Spinal cord (tissue), 10 donors: ENCODE results near the gene EFNA1. TPM values are rescaled to one million over a fixed set of nuclear protein-coding genes. Genes with fewer than 3 reads are reported as not detected.

ENCODE experiments used
- DNase-seq, 6 donors: peaks; one replicate each; pipeline versions ENCODE4 v3.0.0 to v3.0.0-alpha.2; 2013 to 2015; ENCODE audit warnings: low spot score in 6 of 6, low read depth in 4 of 6
- H3K27ac ChIP-seq: one replicate; pipeline ENCODE4 v1.5.1; 2013; ENCODE audit warnings: low read depth, low read length, control low read depth
- H3K27me3 ChIP-seq: one replicate; pipeline ENCODE4 v1.6.1; 2013; ENCODE audit warnings: low read length; ENCODE audit not compliant: control insufficient read depth, insufficient read depth
- H3K36me3 ChIP-seq: one replicate; pipeline ENCODE4 v1.6.1; 2013; ENCODE audit warnings: low read length; ENCODE audit not compliant: control insufficient read depth, insufficient read depth
- H3K4me1 ChIP-seq: one replicate; pipeline ENCODE4 v1.6.1; 2013; ENCODE audit warnings: low read length; ENCODE audit not compliant: control insufficient read depth, insufficient read depth
- H3K4me3 ChIP-seq: one replicate; pipeline ENCODE4 v1.5.1; 2013; ENCODE audit warnings: low read depth, low read length, control low read depth
- H3K9me3 ChIP-seq: one replicate; pipeline ENCODE4 v1.6.1; 2013; ENCODE audit warnings: low read length; ENCODE audit not compliant: control insufficient read depth, insufficient read depth
- WGBS: methylation state at CpG from one replicate; pipeline ENCODE4 v1.1.5; 2013; ENCODE audit warnings: missing lambda C conversion rate; ENCODE audit not compliant: insufficient coverage; 5-methylcytosine and 5-hydroxymethylcytosine counted together
- polyA plus RNA-seq, 2 donors: library from polyadenylated mRNA; unstranded; fragments of 120-200 nt; gene quantifications; one replicate each; pipeline ENCODE4 v1.2.1, GENCODE V29; 2013; ENCODE audit not compliant: insufficient read length in 2 of 2
- total RNA-seq, 2 donors: library from RNA; depleted of rRNA in 1 of 2; stranded (reverse); fragments of 120-200 nt in 1 of 2; fragments of >200 nt in 1 of 2; gene quantifications; one replicate each; pipeline versions ENCODE4 v1.2.3 to v1.2.4, GENCODE V29; 2013 to 2014
- donor health status: healthy.

EFNA1 gene
- total and polyA plus RNA-seq, 4 donors: 14.8 to 27.8 (median 20.6) TPM

DNA sequence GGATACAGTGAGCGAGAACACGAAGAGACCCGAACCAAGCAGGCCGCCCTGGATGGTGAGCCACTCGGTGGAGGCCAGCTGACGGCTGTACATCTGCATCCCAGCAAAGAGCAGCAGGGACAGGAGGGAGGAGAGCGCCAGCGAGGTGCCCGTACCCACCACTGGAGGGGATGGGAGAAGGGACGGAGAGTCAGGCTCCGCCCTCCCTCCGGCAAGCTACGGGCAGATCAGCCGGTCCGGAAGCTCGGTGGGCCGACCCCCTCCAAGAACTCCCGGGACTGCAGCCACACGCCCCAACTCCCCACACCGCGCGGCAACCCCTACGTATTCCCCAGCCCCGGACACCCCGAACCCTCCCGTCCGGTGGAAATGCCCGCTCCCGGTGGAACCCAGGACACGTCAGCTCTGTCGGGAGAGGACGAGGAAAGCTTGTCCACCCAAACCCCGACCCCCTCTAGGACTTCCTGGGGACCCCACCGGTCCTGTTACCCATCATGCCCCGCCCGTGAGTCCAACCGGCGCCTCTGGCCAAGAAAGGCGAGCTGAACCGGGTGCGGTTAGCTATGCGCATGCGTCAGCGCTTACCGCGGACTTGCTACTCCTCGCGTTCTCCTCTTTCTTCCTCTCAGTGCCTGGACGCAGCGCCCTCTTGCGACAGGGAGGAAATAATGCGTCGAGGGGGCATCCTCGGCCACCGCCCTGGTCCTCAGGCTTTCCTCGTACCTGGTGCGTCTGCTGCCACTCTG, 45.2 kb downstream of the EFNA1 start, which contains the start of gene KRTCAP2:
TSS of gene KRTCAP2 (minus strand) at position 573 of the 746 bp plus-strand sequence. CDS start at position 493, 80 bp downstream.
- Histone ChIP-seq H3K27me3 (no peaks in the 10 kb centered on the region), H3K36me3 (peaks cover 39% of the 10 kb centered on the region), H3K4me1 (peaks cover 55% of the 10 kb centered on the region), H3K9me3 (no peaks in the 10 kb centered on the region), H3K27ac (peak within 1 kb of the TSS; percentile 90), H3K4me3 (peak within 1 kb of the TSS; percentile 95)
- WGBS: 0% methylated on average over 49 of the region's 57 CpGs
- peak in 5 of 6 donors; percentile 93 to 99 (median 95) for DNase-seq

DNA sequence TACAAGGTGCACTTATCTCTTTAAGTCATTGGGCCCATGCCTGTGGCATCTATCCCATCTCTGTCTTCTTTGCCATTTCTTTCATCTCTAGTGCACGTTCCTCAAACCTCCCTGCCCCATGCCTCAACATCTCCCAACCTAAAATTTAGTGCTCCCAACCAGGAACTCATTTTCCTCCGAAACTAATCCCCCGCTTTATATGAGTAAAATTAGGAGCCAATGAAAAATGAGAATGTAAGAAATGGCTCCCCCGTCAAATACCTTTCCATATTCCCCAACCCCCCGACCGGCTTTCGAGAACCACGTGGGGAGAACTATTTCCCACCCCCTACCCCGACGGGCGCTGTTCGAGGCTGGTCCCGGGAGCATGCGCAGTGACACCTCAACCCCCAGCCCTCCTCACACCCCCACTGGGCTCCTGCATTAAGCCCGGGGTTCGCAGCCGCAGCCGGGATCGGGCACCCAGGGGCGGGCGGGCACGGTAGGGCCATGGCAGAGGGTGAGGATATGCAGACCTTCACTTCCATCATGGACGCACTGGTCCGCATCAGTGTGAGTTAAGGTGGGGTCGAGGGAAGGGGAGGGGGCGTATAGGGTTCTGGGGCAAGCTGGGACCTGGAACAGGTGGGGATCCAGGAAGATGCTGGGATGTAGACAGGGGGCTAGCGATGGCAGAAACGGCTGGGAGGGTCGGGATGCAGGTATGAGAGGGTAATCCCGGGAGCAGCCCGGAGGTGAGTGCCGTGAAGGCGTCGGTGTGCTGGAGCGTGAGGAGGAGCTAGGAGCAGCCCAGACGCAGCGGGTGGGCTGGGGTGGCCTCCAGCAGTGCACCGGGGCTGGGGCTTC, 46.0 kb downstream of the EFNA1 start, which contains the start of gene TRIM46:
TSS of gene TRIM46 (plus strand) at position 372 of the 846 bp plus-strand sequence. CDS start at position 490, 118 bp downstream.
- H3K9me3 ChIP-seq: no peaks in the 10 kb centered on the region
- WGBS: under 1% methylated on average over 30 of the region's 38 CpGs
- H3K4me1 ChIP-seq: peaks cover 54% of the 10 kb centered on the region
- peaks cover 44% of the 10 kb centered on the region for H3K36me3 ChIP-seq
- peak within 1 kb of the TSS; percentile 95 for H3K4me3 ChIP-seq
- no peaks in the 10 kb centered on the region for H3K27me3 ChIP-seq
- H3K27ac ChIP-seq: peak within 1 kb of the TSS; percentile 90
- peak in 4 of 6 donors; percentile 60 to 97 (median 79) for DNase-seq

DNA sequence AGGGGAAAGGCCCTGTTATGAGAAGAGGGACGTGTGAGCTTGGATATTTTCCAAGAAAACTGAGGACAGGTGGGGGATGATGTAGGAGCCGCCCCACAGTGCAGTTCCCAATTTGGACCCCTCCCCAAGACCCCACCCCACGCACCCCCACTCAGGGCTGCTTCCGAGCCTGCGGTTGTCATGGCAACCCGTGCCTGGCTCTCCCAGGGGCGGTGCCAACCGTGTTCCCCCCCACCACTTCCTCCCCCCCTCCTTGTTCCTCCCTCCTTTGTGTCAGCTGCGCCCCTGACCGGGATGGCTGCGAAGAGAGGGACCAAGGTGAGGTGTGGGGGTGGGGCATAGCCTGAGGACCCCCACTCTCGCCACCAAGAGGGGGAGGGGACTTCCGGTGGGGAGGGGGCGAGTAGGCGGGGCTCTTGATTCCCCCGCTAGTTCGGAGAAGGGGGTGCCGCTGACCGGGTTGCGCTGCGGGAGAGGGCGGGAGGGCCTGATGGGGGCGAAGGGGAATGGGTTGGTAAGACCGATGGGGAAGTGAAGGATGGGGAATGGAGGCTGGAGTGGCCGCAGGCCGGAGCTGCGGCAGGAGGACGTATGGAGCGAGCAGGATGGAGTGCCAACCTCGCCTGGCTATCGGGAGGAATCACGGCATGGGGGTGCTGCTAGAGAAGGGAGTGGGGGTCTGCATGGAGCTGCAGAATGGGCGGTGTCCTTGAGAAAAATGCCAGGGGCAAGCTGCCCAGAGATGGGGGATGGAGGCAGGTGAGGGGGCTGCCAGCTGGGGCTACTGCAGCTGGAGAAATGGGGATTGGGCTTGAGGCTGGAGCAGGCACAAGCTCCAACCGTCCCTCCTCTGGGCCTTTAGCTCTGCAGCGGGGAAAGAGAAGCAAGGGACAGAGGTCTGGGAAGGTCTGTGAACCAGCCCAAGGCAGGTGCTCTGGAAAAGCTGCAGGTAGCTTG, 46.9 kb downstream of the EFNA1 start:
- peak overlapping the region; percentile 95 for H3K4me3 ChIP-seq
- peak in 4 of 6 donors; percentile 62 to 97 (median 77) for DNase-seq

DNA sequence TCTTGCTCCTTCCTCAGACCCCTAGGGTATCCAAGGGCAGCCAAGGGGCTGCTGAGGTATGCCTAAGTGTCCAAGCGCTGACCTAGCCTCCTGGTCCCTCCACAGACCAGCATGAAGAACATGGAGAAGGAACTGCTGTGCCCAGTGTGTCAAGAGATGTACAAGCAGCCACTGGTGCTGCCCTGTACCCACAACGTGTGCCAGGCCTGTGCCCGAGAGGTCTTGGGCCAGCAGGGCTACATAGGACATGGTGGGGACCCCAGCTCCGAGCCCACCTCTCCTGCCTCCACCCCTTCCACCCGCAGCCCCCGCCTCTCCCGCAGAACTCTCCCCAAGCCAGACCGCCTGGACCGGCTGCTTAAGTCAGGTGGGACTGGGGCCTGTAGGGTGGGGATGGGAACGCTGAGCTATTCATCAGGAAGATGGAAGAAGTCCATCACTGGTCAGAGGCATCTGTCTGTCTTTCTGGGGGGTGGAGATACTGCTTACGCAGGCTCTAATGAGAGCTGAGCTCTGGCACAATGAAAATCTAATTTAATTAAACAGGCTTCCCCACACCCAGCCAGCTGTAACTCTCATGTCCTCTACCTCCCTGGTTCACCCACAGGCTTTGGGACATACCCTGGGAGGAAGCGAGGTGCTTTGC, 47.7 kb downstream of the EFNA1 start:
- Histone ChIP-seq H3K27me3 (no peaks in the 10 kb centered on the region), H3K4me3 (peak overlapping the region; percentile 95), H3K36me3 (peaks cover 50% of the 10 kb centered on the region), H3K9me3 (no peaks in the 10 kb centered on the region), H3K4me1 (peaks cover 54% of the 10 kb centered on the region), H3K27ac (peak overlapping the region; percentile 90)
- no peak for DNase-seq
- WGBS: 88% methylated on average over 4 of the region's 12 CpGs

More for the DNA sequence above, 46.9 kb downstream of the EFNA1 start:
- H3K4me1 ChIP-seq: peaks cover 54% of the 10 kb centered on the region
- whole genome bisulfite sequencing: 4% methylated on average over 24 of the region's 35 CpGs
- no peaks in the 10 kb centered on the region for H3K9me3 ChIP-seq
- peak overlapping the region; percentile 90 for H3K27ac ChIP-seq
- no peaks in the 10 kb centered on the region for H3K27me3 ChIP-seq
- H3K36me3 ChIP-seq: peaks cover 50% of the 10 kb centered on the region

DNA sequence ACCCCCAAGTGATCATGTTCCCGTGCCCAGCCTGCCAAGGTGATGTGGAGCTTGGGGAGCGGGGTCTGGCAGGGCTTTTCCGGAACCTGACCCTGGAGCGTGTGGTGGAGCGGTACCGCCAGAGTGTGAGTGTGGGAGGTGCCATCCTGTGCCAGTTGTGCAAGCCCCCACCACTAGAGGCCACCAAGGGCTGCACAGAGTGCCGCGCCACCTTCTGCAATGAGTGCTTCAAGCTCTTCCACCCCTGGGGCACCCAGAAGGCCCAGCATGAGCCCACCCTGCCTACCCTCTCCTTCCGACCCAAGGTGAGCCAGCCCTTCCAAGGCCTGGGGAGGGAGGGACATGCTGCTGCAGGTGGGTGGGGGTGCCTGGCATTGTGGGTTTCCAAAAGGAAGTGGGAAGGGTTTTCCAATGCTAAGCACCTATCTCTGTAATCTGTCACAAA, 48.3 kb downstream of the EFNA1 start:
- no peak for DNase-seq
- 75% methylated on average over 7 of the region's 9 CpGs for WGBS

DNA sequence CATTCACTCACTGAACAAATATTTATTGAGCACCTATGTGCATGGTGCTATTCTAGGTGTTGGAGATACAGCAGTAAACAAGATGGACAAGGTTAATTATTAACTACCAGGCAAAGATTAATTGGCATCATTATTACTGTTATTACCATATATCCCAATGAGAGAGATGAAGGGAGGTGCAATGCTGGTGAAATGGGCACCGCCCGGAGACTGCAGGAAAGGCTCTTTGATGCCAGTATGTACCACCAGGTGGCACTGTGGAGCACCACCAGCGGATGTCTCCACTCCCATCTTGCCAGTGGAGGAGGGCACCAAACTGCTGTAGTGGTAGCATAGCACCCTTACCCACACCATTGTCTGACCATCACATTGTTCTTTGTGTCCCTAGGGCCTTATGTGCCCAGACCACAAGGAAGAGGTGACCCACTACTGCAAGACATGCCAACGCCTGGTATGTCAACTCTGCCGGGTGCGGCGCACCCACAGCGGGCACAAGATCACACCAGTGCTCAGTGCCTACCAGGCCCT, 48.9 kb downstream of the EFNA1 start:
- peak in 4 of 6 donors; percentile 66 to 93 (median 82) for DNase-seq
- no peak overlapping the region for H3K27ac ChIP-seq

More for the DNA sequence above, 48.3 kb downstream of the EFNA1 start:
- H3K27ac ChIP-seq: no peak overlapping the region
- no peaks in the 10 kb centered on the region for H3K27me3 ChIP-seq
- no peak overlapping the region for H3K4me3 ChIP-seq
- peaks cover 54% of the 10 kb centered on the region for H3K4me1 ChIP-seq
- H3K9me3 ChIP-seq: no peaks in the 10 kb centered on the region
- peaks cover 52% of the 10 kb centered on the region for H3K36me3 ChIP-seq

DNA sequence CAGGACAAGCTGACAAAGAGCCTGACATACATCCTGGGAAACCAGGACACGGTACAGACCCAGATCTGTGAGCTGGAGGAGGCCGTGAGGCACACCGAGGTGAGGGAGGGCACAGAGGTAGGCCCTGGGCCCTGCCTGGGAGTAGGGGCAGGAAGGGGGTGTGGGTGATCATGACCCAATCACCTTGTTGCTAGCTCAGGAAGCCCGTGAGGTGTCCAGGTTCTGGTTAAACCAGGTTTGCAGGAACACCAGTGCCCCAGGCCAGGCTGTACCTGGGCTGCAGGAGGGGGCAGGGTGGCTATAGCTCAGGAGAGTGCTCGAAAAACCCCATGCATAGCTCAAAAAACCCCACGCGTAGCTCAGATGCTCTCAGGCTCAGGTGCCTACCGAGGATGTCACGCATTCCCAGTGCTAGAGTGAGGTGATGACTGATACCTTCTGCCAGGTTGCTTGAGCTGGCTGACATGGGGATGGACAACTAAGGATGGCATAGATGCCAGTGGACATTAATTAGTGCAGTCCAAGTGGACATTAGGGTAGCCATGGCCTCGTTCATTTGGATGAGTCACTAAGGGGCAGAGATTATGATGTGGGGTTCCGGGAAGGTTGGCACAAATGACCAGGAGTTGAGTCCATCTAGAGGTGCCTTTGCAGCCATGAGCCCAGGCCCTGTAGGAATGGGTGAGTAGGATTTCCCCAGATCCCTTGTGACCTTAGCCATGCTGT, 49.7 kb downstream of the EFNA1 start:
- H3K36me3 ChIP-seq: peaks cover 66% of the 10 kb centered on the region
- H3K9me3 ChIP-seq: no peaks in the 10 kb centered on the region
- 73% methylated on average over 9 of the region's 11 CpGs for WGBS
- H3K27ac ChIP-seq: no peak overlapping the region
- no peaks in the 10 kb centered on the region for H3K27me3 ChIP-seq
- H3K4me1 ChIP-seq: peaks cover 44% of the 10 kb centered on the region
- DNase-seq: no peak
- no peak overlapping the region for H3K4me3 ChIP-seq

More for the DNA sequence above, 48.9 kb downstream of the EFNA1 start:
- Histone ChIP-seq H3K4me1 (peaks cover 49% of the 10 kb centered on the region), H3K4me3 (no peak overlapping the region), H3K36me3 (peaks cover 58% of the 10 kb centered on the region), H3K27me3 (no peaks in the 10 kb centered on the region), H3K9me3 (no peaks in the 10 kb centered on the region)
- WGBS: 69% methylated on average over 7 of the region's 8 CpGs

DNA sequence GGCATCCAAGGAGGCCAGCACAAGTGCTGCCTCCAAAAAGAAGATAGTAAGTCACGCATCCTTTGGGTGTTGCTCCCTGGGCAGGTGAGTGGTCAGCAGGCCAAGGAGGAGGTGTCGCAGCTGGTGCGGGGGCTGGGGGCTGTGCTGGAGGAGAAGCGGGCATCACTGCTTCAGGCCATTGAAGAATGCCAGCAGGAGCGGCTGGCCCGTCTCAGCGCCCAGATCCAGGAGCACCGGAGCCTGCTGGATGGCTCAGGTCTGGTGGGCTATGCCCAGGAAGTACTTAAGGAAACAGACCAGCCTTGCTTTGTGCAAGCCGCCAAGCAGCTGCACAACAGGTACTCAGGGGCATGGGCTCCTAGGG, 50.2 kb downstream of the EFNA1 start:
- Histone ChIP-seq H3K27ac (no peak overlapping the region), H3K27me3 (no peaks in the 10 kb centered on the region), H3K4me1 (peaks cover 40% of the 10 kb centered on the region), H3K36me3 (peaks cover 71% of the 10 kb centered on the region), H3K9me3 (no peaks in the 10 kb centered on the region), H3K4me3 (no peak overlapping the region)
- 96% methylated on average over 9 of the region's 9 CpGs for WGBS
- DNase-seq: no peak
